GM19240 (cell line): Measurements from ENCODE around the gene TMEM18.

ENCODE experiments used
- DNase-seq: peaks from one replicate; pipeline ENCODE4 v3.0.0; 2011; ENCODE audit warnings: low spot score; ENCODE audit not compliant: insufficient read length

TMEM18 gene

GRCh38 chr2:621303-622099 lies 55.7 kb downstream of the TMEM18 start:
- no peak for DNase-seq

- DNase-seq: no peak
Measured at GRCh38 chr2:620471-621302, 56.5 kb downstream of the TMEM18 start.

- DNase-seq: no peak
Measured at GRCh38 chr2:620004-620403, 57.2 kb downstream of the TMEM18 start.

DNA sequence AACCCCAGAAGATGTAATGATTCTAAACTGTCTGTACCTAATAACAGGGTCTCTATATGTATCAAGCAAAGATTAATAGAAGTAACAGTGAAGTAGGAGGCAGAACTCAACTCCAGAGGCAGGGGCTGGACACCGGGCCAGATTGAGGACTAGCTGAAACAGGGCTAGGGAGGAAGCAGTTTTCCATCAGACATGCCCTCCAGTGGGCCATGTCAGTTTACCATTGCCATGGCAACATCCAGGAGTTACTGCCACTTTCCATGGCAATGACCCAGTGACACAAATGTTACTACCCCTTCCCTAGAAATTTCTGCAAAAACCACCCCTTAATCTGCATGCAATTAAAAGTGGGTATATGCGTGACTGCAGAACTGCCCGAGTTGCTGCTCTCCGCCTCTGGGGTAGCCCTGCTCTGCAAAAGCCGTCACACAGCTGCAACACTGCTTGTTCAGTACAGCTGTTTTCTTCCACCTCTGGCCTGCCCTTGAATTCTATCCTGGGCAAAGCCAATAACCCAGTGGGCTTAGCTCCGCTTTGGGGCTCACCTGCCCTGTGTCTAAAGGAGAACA lies 58.7 kb downstream of the TMEM18 start:
- no peak for DNase-seq

GRCh38 chr2:618005-618404 lies 59.2 kb downstream of the TMEM18 start:
- DNase-seq: no peak
